ENCODE data around the gene MAGOH. TPM values are rescaled to one million over a fixed set of nuclear protein-coding genes. Genes with fewer than 3 reads are reported as not detected.
"Not testable (repeated sequence)": the region's sequence is repeated elsewhere in the genome, so short reads cannot be mapped to it uniquely, and the experiment has no call there.

Gene MAGOH
- total RNA-seq, 2 donors from 2014 or later = 23.0 to 36.1 TPM

- 96% methylated on average over 1 of the region's 1 CpG for WGBS
- H3K4me1 ChIP-seq (replicated peaks) = no peaks in the 10 kb centered on the region
- H3K36me3 ChIP-seq = peaks cover 6 to 9% of the 10 kb centered on the region in 2 donors
- H3K27me3 ChIP-seq (replicated peaks; ENCODE audit: insufficient read depth) = no peaks in the 10 kb centered on the region
- no peak overlapping the region for H3K4me3 ChIP-seq
- no peak for DNase-seq (ENCODE audit: low spot score)
- TF ChIP-seq, protein P1, sequence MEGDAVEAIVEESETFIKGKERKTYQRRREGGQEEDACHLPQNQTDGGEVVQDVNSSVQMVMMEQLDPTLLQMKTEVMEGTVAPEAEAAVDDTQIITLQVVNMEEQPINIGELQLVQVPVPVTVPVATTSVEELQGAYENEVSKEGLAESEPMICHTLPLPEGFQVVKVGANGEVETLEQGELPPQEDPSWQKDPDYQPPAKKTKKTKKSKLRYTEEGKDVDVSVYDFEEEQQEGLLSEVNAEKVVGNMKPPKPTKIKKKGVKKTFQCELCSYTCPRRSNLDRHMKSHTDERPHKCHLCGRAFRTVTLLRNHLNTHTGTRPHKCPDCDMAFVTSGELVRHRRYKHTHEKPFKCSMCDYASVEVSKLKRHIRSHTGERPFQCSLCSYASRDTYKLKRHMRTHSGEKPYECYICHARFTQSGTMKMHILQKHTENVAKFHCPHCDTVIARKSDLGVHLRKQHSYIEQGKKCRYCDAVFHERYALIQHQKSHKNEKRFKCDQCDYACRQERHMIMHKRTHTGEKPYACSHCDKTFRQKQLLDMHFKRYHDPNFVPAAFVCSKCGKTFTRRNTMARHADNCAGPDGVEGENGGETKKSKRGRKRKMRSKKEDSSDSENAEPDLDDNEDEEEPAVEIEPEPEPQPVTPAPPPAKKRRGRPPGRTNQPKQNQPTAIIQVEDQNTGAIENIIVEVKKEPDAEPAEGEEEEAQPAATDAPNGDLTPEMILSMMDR (IDR thresholded peaks at IDR 0.05) = no peak
- no peak for TF ChIP-seq POLR2A (IDR thresholded peaks at IDR 0.05)
- TF ChIP-seq POLR2AphosphoS5 (IDR thresholded peaks at IDR 0.05) = no peak
- intact Hi-C loops (cut with DNase I) = no loop called here
- H3K9me3 ChIP-seq = no peaks in the 10 kb centered on the region
- no peak overlapping the region for H3K27ac ChIP-seq
Measured at GRCh38 chr1:53206735-53207379, 31.5 kb downstream of the MAGOH start.

DNA sequence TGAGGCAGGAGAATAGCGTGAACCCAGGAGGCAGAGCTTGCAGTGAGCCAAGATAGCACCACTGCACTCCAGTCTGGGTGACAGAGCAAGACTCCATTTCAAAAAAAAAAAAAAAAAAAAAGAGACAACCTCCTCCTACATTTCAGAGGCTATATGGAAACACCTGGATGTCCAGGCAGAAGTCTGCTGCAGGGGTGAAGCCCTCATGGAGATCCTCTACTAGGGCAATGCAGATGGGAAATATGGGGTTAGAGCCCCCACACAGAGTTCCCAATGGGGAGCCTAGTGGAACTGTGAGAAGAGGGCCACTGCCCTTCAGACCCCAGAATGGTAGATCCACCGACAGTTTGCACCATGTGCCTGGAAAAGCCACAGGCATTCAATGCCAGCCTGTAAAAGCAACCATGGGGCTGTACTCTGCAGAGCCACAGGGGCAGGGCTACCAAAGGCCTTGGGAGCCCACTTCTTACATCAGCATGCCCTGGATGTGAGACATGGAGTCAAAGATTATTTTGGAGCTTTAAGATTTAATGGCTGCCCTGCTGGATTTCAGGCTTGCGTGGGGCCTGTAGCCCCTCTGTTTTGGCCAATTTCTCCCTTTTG is 32.1 kb downstream of the MAGOH start:
- H3K4me1 ChIP-seq (replicated peaks); H3K36me3 ChIP-seq; intact Hi-C loops (cut with DNase I); H3K4me3 ChIP-seq; DNase-seq (ENCODE audit: low spot score); H3K27ac ChIP-seq; H3K27me3 ChIP-seq (replicated peaks; ENCODE audit: insufficient read depth); H3K9me3 ChIP-seq: not testable (repeated sequence)
- WGBS = 98% methylated on average over 3 of the region's 3 CpGs

DNA sequence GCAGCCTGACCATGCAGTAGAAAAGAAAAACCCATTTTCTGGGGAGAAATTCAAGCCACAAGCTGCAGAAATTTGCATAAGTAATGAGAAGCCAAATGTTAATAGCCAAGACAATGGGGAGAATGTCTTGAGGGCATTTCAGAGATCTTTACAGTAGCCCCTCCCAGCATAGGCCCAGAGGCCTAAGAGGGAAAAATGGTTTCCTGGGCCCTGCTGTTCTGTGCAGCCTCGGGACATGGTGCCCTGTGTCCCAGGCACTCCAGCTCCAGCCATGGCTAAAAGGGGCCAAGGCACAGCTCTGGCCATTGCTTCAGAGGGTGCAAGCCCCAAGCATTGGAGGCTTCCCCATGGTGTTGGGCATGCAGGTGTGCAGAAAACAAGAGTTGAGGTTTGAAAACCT is 32.8 kb downstream of the MAGOH start:
- H3K4me1 ChIP-seq (replicated peaks); H3K4me3 ChIP-seq; H3K27ac ChIP-seq; H3K9me3 ChIP-seq; DNase-seq (ENCODE audit: low spot score); H3K27me3 ChIP-seq (replicated peaks; ENCODE audit: insufficient read depth); intact Hi-C loops (cut with DNase I); H3K36me3 ChIP-seq: not testable (repeated sequence)
- WGBS = 100% methylated on average over 1 of the region's 1 CpG

DNA sequence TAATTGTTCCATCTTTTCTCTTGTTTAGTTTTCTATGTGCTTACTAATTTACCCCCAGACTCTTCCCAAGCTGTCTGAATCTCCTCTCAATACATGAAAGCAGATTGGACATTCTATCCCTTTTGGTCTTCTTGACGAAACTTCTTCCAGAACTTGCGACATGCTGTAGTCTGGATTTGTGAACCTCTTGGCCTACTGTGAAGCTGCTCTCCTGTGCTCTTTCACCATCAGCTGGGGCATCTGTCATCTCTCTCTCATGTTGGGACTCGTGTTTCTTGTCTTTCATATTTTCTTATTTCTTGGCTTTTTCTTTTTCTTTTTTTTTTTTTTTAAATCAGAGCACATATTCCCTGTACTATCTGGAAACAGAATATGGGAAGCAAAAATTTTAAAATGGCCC is 34.9 kb downstream of the MAGOH start:
- TF ChIP-seq, protein P1 (IDR thresholded peaks at IDR 0.05) = no peak
- TF ChIP-seq POLR2AphosphoS5 (IDR thresholded peaks at IDR 0.05) (no peak), POLR2A (IDR thresholded peaks at IDR 0.05) (no peak)
- no peak for DNase-seq (ENCODE audit: low spot score)
- Histone ChIP-seq H3K27ac (no peak overlapping the region), H3K4me3 (no peak overlapping the region), H3K36me3 (peaks cover 0 to 6% of the 10 kb centered on the region in 2 donors), H3K9me3 (no peaks in the 10 kb centered on the region), H3K27me3 (replicated peaks; ENCODE audit: insufficient read depth) (no peaks in the 10 kb centered on the region), H3K4me1 (replicated peaks) (peaks cover 4% of the 10 kb centered on the region)
- intact Hi-C loops (cut with DNase I) = no loop called here
- 91% methylated on average over 3 of the region's 3 CpGs for WGBS

DNA sequence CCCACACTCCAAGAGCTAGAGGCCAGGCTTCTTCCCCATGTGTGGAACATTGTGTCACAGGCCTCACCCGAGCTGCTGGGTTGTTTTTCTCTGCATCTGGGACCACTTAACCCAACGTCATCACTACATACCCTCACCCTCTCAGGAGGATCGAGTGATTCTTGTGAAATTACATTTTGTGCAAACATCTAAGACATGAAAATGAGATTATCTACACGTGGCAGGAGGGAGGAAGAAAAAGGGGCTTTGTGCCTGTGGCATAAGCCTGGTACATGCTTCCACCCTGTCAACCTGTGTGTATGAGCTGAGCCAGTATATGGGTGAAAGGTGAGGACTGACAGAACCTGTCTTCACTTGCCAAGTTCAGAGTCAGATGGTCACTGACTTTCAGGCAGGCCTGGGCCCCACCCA is 40.1 kb downstream of the MAGOH start:
- no peaks in the 10 kb centered on the region for H3K27me3 ChIP-seq (replicated peaks; ENCODE audit: insufficient read depth)
- H3K4me1 ChIP-seq (replicated peaks) = peaks cover 10% of the 10 kb centered on the region
- intact Hi-C loops (cut with DNase I) = loop anchor here (10.0 kb wide), 1 partner anchor 473 kb away; the partner anchor contains the start of gene ZYG11B
- H3K9me3 ChIP-seq = no peaks in the 10 kb centered on the region
- H3K27ac ChIP-seq = peak overlapping the region in 1 of 2 donors; percentile 93
- 28% methylated on average over 4 of the region's 4 CpGs for whole genome bisulfite sequencing
- H3K4me3 ChIP-seq = no peak overlapping the region
- TF ChIP-seq POLR2AphosphoS5 (IDR thresholded peaks at IDR 0.05) = no peak
- no peak for TF ChIP-seq POLR2A (IDR thresholded peaks at IDR 0.05)
- TF ChIP-seq, protein P1 (IDR thresholded peaks at IDR 0.05) = no peak
- DNase-seq (ENCODE audit: low spot score) = no peak
- H3K36me3 ChIP-seq = peaks cover 0 to 6% of the 10 kb centered on the region in 2 donors
